Activated CD8-positive, alpha-beta T cell treated with anti-CD3 and anti-CD28 coated beads for 36 hours (primary cell): Measurements from ENCODE around the gene NFATC2. TPM values are rescaled to one million over a fixed set of nuclear protein-coding genes. Genes with fewer than 3 reads are reported as not detected.

Experiments
- ATAC-seq: fragments of 200-7000 bp; cut with Tn5 transposase; one replicate; pipeline ENCODE4 v1.10.0; 2021; ENCODE audit warnings: mild to moderate bottlenecking, moderate library complexity
- CTCF ChIA-PET: fragments of 350-600 bp; sonication (Branson Sonifier 250); formaldehyde crosslinking; loops from one replicate; lab custom pipeline; 2021; ENCODE audit warnings: antibody characterized with exemption; lab: Charles Lee
- POLR2A ChIA-PET: fragments of 350-600 bp; sonication (Branson Sonifier 250); formaldehyde crosslinking; loops from one replicate; lab custom pipeline; 2021; ENCODE audit warnings: antibody characterized with exemption; lab: Charles Lee
- DNase-seq: peaks from one replicate; pipeline ENCODE4 v3.0.0-alpha.2; 2020
- H3K27ac Mint-ChIP-seq: one replicate; pipeline ENCODE4 v1.8.0; 2021; ENCODE audit warnings: mild to moderate bottlenecking, mixed read lengths
- H3K27me3 Mint-ChIP-seq: one replicate; pipeline ENCODE4 v1.8.0; 2021; ENCODE audit warnings: mixed read lengths
- H3K36me3 Mint-ChIP-seq: one replicate; pipeline ENCODE4 v1.8.0; 2021; ENCODE audit warnings: low read depth, mixed read lengths
- H3K4me1 Mint-ChIP-seq: one replicate; pipeline ENCODE4 v1.8.0; 2021; ENCODE audit warnings: low read depth, mixed read lengths
- H3K4me3 Mint-ChIP-seq: one replicate; pipeline ENCODE4 v1.8.0; 2021; ENCODE audit warnings: mild to moderate bottlenecking, moderate library complexity, mixed read lengths
- H3K9me3 Mint-ChIP-seq: one replicate; pipeline ENCODE4 v1.8.0; 2021; ENCODE audit warnings: mixed read lengths
- intact Hi-C: fragments of 100-400 bp; cut with micrococcal nuclease; formaldehyde crosslinking; loops from one replicate; pipeline ENCODE4 v1.10.0; 2022
- total RNA-seq, 2 experiments: library from RNA; stranded (reverse); gene quantifications; one replicate each; pipeline ENCODE4 v1.2.3, GENCODE V29; 2021
- TF ChIP-seq, protein P1 (sequence below): fragments of 200-600 bp; IDR thresholded peaks from one replicate; pipeline ENCODE4 v1.8.0; 2022; ENCODE audit warnings: antibody characterized with exemption, mild to moderate bottlenecking

The NFATC2 gene
- total RNA-seq, 2 experiments from 2014 or later: 38.3 to 40.9 TPM

DNA sequence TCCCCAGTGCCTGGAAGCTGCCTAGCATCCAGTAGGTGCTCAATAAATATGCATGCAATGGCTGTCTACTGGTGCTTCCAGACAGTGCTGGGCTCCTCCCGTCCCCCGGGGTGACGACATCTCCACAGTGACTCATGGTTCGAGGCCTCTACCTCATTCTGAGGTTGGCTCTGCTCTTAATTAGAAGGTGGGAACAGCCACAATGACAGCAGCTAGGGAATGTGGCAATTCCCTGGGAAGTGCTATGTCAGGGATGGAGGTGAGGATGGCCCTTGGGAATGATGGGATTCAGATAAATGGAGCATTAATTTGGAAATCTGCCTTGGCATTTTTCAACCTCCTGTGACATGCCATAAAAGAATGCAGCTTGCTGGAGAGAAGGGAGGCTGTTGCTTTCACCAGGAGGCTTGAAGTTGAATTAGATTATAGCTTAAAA, 43.5 kb upstream of the NFATC2 start:
- ChIA-PET CTCF (interaction anchor here (1.5 kb wide), 1 partner anchor 8 kb away, joined by 7 read pairs; no protein-coding TSS in a partner anchor), POLR2A (interaction anchor here (1.0 to 1.6 kb wide), 3 partner anchors 9 to 41 kb away, joined by 3 to 5 read pairs (median 3); no protein-coding TSS in a partner anchor)
- ATAC-seq: no peak
- H3K4me3 Mint-ChIP-seq: no peak overlapping the region
- no peak overlapping the region for H3K27ac Mint-ChIP-seq
- H3K27me3 Mint-ChIP-seq: no peaks in the 10 kb centered on the region
- no peak for DNase-seq
- no peaks in the 10 kb centered on the region for H3K36me3 Mint-ChIP-seq
- TF ChIP-seq, protein P1, sequence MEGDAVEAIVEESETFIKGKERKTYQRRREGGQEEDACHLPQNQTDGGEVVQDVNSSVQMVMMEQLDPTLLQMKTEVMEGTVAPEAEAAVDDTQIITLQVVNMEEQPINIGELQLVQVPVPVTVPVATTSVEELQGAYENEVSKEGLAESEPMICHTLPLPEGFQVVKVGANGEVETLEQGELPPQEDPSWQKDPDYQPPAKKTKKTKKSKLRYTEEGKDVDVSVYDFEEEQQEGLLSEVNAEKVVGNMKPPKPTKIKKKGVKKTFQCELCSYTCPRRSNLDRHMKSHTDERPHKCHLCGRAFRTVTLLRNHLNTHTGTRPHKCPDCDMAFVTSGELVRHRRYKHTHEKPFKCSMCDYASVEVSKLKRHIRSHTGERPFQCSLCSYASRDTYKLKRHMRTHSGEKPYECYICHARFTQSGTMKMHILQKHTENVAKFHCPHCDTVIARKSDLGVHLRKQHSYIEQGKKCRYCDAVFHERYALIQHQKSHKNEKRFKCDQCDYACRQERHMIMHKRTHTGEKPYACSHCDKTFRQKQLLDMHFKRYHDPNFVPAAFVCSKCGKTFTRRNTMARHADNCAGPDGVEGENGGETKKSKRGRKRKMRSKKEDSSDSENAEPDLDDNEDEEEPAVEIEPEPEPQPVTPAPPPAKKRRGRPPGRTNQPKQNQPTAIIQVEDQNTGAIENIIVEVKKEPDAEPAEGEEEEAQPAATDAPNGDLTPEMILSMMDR: no peak
- peaks cover 5% of the 10 kb centered on the region for H3K4me1 Mint-ChIP-seq
- H3K9me3 Mint-ChIP-seq: no peaks in the 10 kb centered on the region
- intact Hi-C loops: no loop called here

DNA sequence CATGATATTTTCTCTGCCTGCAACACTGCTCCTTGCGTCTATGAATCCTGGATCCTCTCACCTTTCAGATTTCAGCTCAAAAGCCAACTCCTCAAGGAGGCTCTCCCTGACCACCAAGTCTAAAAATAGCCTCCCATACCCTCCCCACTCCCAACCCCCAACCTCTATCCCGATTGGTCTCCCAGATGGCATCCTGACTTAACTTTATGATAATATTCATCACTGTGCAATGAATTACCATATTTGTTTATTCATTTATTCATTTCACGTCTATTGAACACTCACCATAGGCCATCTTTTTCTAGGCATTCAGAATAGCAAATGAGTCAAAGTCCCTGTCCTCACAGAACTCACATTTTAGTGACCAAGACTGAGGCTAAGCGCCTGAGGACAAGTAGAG, 42.6 kb upstream of the NFATC2 start:
- Mint-ChIP-seq H3K9me3 (no peaks in the 10 kb centered on the region), H3K4me1 (peaks cover 5% of the 10 kb centered on the region), H3K27me3 (no peaks in the 10 kb centered on the region), H3K4me3 (no peak overlapping the region), H3K27ac (no peak overlapping the region), H3K36me3 (no peaks in the 10 kb centered on the region)
- intact Hi-C loops: no loop called here
- ChIA-PET CTCF (interaction anchor here (2.0 kb wide), 1 partner anchor 11 kb away, joined by 6 read pairs; no protein-coding TSS in a partner anchor), POLR2A (no interaction called here)
- ATAC-seq (no peak), DNase-seq (no peak)
- TF ChIP-seq, protein P1: no peak

DNA sequence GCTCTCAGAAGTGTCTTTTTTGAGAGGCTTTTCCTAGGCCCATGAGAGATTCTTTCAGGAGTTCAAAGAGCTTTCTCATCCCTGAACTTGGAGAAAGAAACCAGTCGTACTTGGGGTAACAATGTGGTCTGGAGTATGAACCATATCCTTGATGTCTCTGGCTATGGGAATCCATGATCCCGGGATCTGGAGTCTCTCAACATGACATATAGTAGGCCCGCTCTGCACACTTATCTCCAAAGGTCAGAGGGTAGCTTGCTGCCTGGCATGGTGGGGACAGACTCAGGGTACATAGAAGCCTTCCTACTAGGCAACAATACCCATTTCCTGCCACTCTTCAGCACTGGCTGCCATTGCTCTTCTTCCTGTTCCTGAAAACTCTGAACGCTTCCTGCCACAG, 42.2 kb upstream of the NFATC2 start:
- ChIA-PET CTCF (interaction anchor here (1.2 to 2.0 kb wide), 2 partner anchors 10 to 11 kb away, joined by 3 to 6 read pairs; no protein-coding TSS in a partner anchor), POLR2A (no interaction called here)
- no peaks in the 10 kb centered on the region for H3K9me3 Mint-ChIP-seq
- no peaks in the 10 kb centered on the region for H3K36me3 Mint-ChIP-seq
- ATAC-seq (no peak), DNase-seq (no peak)
- no peak overlapping the region for H3K4me3 Mint-ChIP-seq
- peaks cover 5% of the 10 kb centered on the region for H3K4me1 Mint-ChIP-seq
- H3K27ac Mint-ChIP-seq: no peak overlapping the region
- TF ChIP-seq, protein P1: no peak
- H3K27me3 Mint-ChIP-seq: no peaks in the 10 kb centered on the region
- intact Hi-C loops: no loop called here

DNA sequence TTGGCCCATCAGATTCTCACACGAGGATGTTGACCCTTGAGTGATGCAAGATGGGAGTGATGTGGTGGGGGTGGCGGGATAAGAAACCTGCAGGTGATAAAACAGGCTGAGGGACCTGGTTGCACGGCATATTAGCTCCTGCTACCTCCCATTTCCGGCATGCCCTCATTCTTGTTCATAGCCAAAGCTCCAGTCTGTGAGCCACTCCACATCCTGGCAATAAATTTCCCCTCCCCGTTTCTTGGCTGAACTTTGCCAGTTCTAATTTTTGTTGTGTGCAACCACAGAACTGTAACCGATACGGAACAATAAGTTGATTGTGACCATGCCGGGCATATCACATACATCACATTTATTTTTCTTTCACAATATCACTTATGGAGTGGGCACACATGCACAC, 41.6 kb upstream of the NFATC2 start:
- ChIA-PET CTCF (interaction anchor here (0.5 to 2.0 kb wide), 4 partner anchors 10 to 543 kb away, joined by 3 to 6 read pairs (median 3); no protein-coding TSS in a partner anchor), POLR2A (no interaction called here)
- Mint-ChIP-seq H3K27ac (no peak overlapping the region), H3K4me1 (peaks cover 5% of the 10 kb centered on the region), H3K4me3 (no peak overlapping the region), H3K36me3 (no peaks in the 10 kb centered on the region), H3K9me3 (no peaks in the 10 kb centered on the region), H3K27me3 (no peaks in the 10 kb centered on the region)
- ATAC-seq (no peak), DNase-seq (no peak)
- intact Hi-C loops: no loop called here
- TF ChIP-seq, protein P1: no peak

DNA sequence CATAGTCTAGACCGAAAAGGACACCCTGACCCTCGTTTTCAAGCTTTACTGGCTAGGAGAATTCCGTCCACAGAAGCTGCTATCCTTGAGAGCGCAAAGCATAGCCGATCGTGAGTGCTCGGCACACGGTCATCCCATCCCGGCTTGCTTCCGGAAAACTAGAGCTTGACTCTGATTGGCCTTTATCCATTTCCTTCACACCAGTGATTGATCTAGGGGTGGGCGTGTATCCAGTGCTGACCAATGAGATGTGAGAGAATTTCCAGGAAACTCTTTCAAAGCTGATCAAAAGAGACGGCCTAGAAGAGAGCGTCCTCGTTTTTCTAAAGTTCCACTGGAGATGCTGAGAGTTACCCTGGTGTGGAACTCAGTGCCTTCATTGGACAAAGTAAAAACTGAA, 41.0 kb upstream of the NFATC2 start:
- Mint-ChIP-seq H3K4me3 (no peak overlapping the region), H3K27me3 (no peaks in the 10 kb centered on the region)
- intact Hi-C loops: no loop called here

More for the DNA sequence above, 41.0 kb upstream of the NFATC2 start:
- no peaks in the 10 kb centered on the region for H3K36me3 Mint-ChIP-seq
- H3K27ac Mint-ChIP-seq: no peak overlapping the region
- H3K9me3 Mint-ChIP-seq: no peaks in the 10 kb centered on the region
- H3K4me1 Mint-ChIP-seq: peaks cover 5% of the 10 kb centered on the region
- ATAC-seq (no peak), DNase-seq (no peak)
- ChIA-PET POLR2A (interaction anchor here (0.8 to 0.9 kb wide), 2 partner anchors 40 to 41 kb away, joined by 3 to 4 read pairs; partner anchors contain the start of gene NFATC2), CTCF (interaction anchor here (0.5 to 2.0 kb wide), 4 partner anchors 11 to 543 kb away, joined by 3 to 6 read pairs (median 3); no protein-coding TSS in a partner anchor)
- TF ChIP-seq, protein P1: no peak
